ENCODE results near the gene BRD7. TPM values are rescaled to one million over a fixed set of nuclear protein-coding genes. Genes with fewer than 3 reads are reported as not detected.

BRD7 gene
- total RNA-seq, 1 donor from 2014 or later = 80.8 TPM

GRCh38 chr16:50329446-50330189 is 39.2 kb downstream of the BRD7 start:
- peaks cover 1% of the 10 kb centered on the region for H3K9me3 Mint-ChIP-seq (ENCODE audit: unreplicated experiment)
- H3K36me3 Mint-ChIP-seq (ENCODE audit: unreplicated experiment) = no peaks in the 10 kb centered on the region
- H3K27me3 Mint-ChIP-seq (ENCODE audit: unreplicated experiment) = no peaks in the 10 kb centered on the region
- peaks cover 9% of the 10 kb centered on the region for H3K4me1 Mint-ChIP-seq (ENCODE audit: low read depth, unreplicated experiment)
- no peak overlapping the region for H3K4me3 Mint-ChIP-seq (ENCODE audit: unreplicated experiment)
- no peak overlapping the region for H3K27ac Mint-ChIP-seq (ENCODE audit: unreplicated experiment)
- TF ChIP-seq CTCF (IDR thresholded peaks at IDR 0.05; ENCODE audit: partially characterized antibody, unreplicated experiment) = no peak
- no peak for DNase-seq

- DNase-seq = peak; percentile 32
- no peak overlapping the region for H3K27ac Mint-ChIP-seq (ENCODE audit: unreplicated experiment)
- H3K27me3 Mint-ChIP-seq (ENCODE audit: unreplicated experiment) = no peaks in the 10 kb centered on the region
- no peaks in the 10 kb centered on the region for H3K36me3 Mint-ChIP-seq (ENCODE audit: unreplicated experiment)
- TF ChIP-seq CTCF (IDR thresholded peaks at IDR 0.05; ENCODE audit: partially characterized antibody, unreplicated experiment) = peak; percentile 21
- peaks cover 1% of the 10 kb centered on the region for H3K9me3 Mint-ChIP-seq (ENCODE audit: unreplicated experiment)
- H3K4me3 Mint-ChIP-seq (ENCODE audit: unreplicated experiment) = no peak overlapping the region
- H3K4me1 Mint-ChIP-seq (ENCODE audit: low read depth, unreplicated experiment) = peaks cover 6% of the 10 kb centered on the region
These were observed 41.8 kb downstream of the BRD7 start for GRCh38 chr16:50326835-50327465.

- TF ChIP-seq CTCF (IDR thresholded peaks at IDR 0.05; ENCODE audit: partially characterized antibody, unreplicated experiment) = no peak
- H3K27ac Mint-ChIP-seq (ENCODE audit: unreplicated experiment) = peak overlapping the region; percentile 53
- no peaks in the 10 kb centered on the region for H3K27me3 Mint-ChIP-seq (ENCODE audit: unreplicated experiment)
- no peaks in the 10 kb centered on the region for H3K36me3 Mint-ChIP-seq (ENCODE audit: unreplicated experiment)
- DNase-seq = no peak
- peaks cover 6% of the 10 kb centered on the region for H3K4me1 Mint-ChIP-seq (ENCODE audit: low read depth, unreplicated experiment)
- H3K4me3 Mint-ChIP-seq (ENCODE audit: unreplicated experiment) = no peak overlapping the region
- peaks cover 1% of the 10 kb centered on the region for H3K9me3 Mint-ChIP-seq (ENCODE audit: unreplicated experiment)
These were observed 42.5 kb downstream of the BRD7 start for GRCh38 chr16:50326264-50326663.

- no peaks in the 10 kb centered on the region for H3K9me3 Mint-ChIP-seq (ENCODE audit: unreplicated experiment)
- no peaks in the 10 kb centered on the region for H3K36me3 Mint-ChIP-seq (ENCODE audit: unreplicated experiment)
- DNase-seq = no peak
- H3K4me3 Mint-ChIP-seq (ENCODE audit: unreplicated experiment) = no peak overlapping the region
- no peak overlapping the region for H3K27ac Mint-ChIP-seq (ENCODE audit: unreplicated experiment)
- H3K27me3 Mint-ChIP-seq (ENCODE audit: unreplicated experiment) = no peaks in the 10 kb centered on the region
- peaks cover 6% of the 10 kb centered on the region for H3K4me1 Mint-ChIP-seq (ENCODE audit: low read depth, unreplicated experiment)
- TF ChIP-seq CTCF (IDR thresholded peaks at IDR 0.05; ENCODE audit: partially characterized antibody, unreplicated experiment) = no peak
These were observed 44.4 kb downstream of the BRD7 start for GRCh38 chr16:50324345-50324744.

Data from glutamatergic neuron (in vitro differentiated cells).